Mesangial cell (primary cell): ENCODE measurements around the gene LGALS13. TPM values are rescaled to one million over a fixed set of nuclear protein-coding genes. Genes with fewer than 3 reads are reported as not detected.

Experiments
- total RNA-seq: library from RNA; depleted of rRNA; stranded (reverse); fragments of >200 nt; gene quantifications from 2 replicates; pipeline ENCODE4 v1.2.3, GENCODE V29; 2015

Gene LGALS13, protein sequence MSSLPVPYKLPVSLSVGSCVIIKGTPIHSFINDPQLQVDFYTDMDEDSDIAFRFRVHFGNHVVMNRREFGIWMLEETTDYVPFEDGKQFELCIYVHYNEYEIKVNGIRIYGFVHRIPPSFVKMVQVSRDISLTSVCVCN
- not detected in 2 replicates for total RNA-seq

DNA sequence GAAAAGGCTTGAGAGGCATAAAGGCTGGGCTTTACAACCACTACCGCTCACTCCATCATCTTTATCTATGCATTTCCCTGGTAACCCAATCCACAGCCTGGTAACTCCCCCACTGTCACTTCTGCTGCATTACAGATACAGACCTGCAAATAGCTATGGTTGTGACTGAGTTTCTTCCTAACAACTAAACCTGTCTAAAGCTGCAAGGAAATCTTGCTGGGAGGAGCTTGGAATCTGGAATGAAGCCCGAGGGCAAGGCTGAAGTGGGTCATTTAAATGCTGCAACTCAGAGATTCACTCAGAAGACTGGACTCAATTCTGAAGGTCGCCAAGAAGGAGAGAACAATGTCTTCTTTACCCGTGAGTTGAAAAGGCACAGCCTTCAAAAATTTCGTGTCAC lies at the start of gene LGALS13:
Gene LGALS13 (plus strand): TSS at position 301 of the 400 bp plus-strand sequence. CDS start 45 bp downstream, at position 346.

DNA sequence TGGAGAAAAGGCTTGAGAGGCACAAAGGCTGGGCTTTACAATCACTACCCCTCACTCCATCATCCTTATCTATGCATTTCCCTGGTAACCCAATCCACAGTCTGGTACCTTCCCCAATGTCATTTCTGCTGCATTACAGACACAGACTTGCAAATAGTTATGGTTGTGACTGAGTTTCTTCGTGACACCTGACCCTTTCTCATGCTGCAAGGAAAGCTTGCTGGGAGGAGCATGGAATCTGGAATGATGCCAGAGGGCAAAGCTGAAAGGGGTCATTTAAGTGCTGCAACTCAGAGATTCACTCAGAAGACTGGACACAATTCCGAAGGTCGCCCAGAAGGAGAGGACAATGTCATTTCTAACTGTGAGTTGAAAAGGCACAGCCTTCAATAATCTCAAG lies 53.3 kb downstream of the LGALS13 start, which contains the start of gene LGALS16:
Gene LGALS16 (plus strand): TSS at position 301 of the 400 bp plus-strand sequence. CDS start 49 bp downstream, at position 350.

Other genes starting within 250 kb of the LGALS13 start
- 39.7 and 61.4 TPM in 2 replicates for gene PAF1, start 211.4 kb upstream of the LGALS13 start, total RNA-seq
- 46.3 and 64.5 TPM in 2 replicates for gene MED29, start 211.1 kb upstream of the LGALS13 start, total RNA-seq
- 15.0 and 34.1 TPM in 2 replicates for gene ZFP36, start 195.7 kb upstream of the LGALS13 start, total RNA-seq
- gene PLEKHG2, start 189.9 kb upstream of the LGALS13 start, total RNA-seq = 27.1 and 55.8 TPM in 2 replicates
- 2,011 and 2,213 TPM in 2 replicates for gene RPS16, start 166.6 kb upstream of the LGALS13 start, total RNA-seq
- 75.0 and 75.4 TPM in 2 replicates for gene SUPT5H, start 156.9 kb upstream of the LGALS13 start, total RNA-seq
- 97.4 and 144 TPM in 2 replicates for gene TIMM50, start 121.7 kb upstream of the LGALS13 start, total RNA-seq
- gene DLL3, start 103.6 kb upstream of the LGALS13 start, total RNA-seq = 1.9 and 2.8 TPM in 2 replicates
- 0.81 TPM in 1 of 2 replicates, not detected in the other for gene SELENOV, start 87.4 kb upstream of the LGALS13 start, total RNA-seq
- gene EID2B, start 69.7 kb upstream of the LGALS13 start, total RNA-seq = 3.3 and 3.9 TPM in 2 replicates
- gene EID2, start 62.4 kb upstream of the LGALS13 start, total RNA-seq = 13.2 and 19.5 TPM in 2 replicates
- gene LGALS16, start 53.4 kb downstream of the LGALS13 start, total RNA-seq = not detected in 2 replicates
- gene LGALS14, start 102.0 kb downstream of the LGALS13 start, total RNA-seq = not detected in 2 replicates
- not detected in 2 replicates for gene CLC, start 135.5 kb downstream of the LGALS13 start, total RNA-seq
- not detected in 2 replicates for gene LEUTX, start 176.3 kb downstream of the LGALS13 start, total RNA-seq
- 11.9 and 40.8 TPM in 2 replicates for gene DYRK1B, start 231.6 kb downstream of the LGALS13 start, total RNA-seq
- 159 and 214 TPM in 2 replicates for gene FBL, start 243.9 kb downstream of the LGALS13 start, total RNA-seq